Hepatic stellate cell (primary cell): ENCODE results near the gene ARHGAP22.

Source experiments
- DNase-seq: peaks from one replicate; pipeline ENCODE4 v3.0.0; 2011; ENCODE audit warnings: low spot score

Gene ARHGAP22

DNA sequence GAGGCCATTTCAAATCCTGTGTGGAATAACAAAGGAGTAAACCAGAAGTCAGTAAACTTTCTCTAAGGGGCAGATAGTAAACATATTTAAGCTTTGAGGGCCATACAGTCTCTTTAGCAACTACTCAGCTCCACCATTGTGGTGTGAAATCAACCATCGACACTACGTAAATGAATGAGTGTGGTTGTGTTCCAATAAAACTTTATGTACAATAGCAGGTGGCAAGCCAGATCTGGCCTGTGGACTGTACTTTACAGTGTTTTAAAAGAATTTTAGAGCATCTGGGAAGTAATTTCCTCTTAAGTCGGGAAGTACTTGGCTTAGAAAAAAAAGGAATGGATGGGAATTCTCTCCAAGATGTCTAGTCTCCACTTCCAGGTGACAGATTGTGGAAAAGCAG is 71.3 kb downstream of the ARHGAP22 start:
- DNase-seq, result no peak

DNA sequence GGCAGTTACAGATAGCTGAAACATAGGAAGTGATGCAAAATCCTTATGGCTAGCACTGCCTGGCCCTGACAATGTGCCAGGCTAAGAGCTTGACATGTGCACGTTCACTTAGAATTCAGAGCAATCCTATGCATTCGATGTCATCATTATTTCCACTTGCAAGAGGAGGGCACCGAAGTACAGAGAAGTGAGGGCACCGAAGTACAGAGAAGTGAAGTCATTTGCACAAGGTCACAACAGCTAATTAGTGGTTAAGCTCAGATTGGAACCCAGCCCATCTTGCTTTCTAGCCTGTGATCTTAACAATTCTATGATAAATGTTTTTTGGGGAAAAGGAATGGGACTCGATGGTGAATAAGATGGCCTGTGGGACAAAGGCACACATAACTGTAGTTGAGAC is 73.4 kb downstream of the ARHGAP22 start:
- DNase-seq, result no peak

DNA sequence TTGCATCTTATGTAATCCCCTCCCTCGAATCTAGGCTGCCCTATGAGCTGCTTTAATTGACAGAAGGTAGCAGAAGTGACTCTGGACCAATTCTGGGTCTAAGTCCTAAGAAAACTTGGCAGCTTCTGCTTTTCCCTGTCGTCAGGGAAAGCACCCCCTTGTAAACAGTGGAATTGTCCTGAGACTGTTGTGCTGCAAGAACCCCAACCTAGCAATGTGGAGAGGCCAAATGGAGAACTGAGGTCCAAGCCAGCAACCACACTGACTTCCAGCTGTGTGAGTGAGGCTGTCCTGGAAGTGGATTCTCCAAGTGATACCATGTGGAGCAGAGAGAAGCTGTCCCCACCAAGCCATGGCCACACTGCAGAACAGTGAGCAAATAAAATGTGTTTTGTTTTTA is 75.5 kb downstream of the ARHGAP22 start:
- no peak for DNase-seq

DNA sequence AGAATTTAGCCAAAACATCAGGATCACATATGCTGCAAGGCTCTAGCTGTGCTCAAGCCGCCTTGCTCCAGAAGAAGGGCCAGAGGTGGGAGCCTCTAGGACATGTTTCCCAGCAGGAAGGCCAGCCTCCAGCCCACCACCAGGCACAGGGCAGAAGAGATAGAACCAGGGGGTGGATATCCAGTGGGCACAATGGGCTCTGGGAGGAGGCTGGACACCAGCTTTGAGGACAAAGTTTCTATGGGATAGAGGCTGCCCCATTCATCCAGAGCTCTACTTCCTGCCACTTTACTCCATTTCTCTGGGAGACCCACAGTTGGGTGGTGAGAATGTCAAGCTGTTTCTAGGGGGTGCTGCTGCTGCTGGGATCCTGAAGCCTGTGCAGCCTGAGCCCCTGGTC is 77.1 kb downstream of the ARHGAP22 start:
- DNase-seq, result no peak

DNA sequence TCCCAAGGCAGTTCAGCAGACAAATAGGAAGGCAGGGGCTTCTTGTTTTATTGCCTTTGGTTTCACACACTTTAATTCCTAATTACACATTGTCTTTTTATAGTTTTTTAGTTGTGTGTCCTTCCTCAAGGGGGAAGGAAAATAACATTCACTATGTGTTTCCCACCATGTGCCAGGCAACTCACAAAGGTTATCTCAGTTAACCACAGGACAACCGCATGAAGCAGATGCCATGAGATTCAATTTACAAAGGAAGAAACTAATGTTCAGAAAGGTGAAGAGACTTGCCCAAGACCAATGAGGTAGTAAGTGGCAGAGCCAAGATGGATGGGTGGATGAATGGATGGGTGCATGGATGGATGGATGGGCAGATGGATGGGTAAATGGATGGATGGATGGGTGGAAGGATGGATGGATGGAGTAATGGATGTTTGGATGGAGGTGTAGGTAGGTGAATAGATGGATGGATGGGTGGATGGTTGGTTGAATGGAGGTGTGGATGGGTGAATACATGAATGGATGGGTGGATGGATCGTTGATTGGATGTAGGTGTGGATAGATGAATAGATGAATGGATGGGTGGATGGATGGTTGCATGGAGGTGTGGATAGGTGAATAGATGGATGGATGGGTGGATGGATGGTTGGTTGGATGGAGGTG is 77.9 kb downstream of the ARHGAP22 start:
- no peak for DNase-seq

DNA sequence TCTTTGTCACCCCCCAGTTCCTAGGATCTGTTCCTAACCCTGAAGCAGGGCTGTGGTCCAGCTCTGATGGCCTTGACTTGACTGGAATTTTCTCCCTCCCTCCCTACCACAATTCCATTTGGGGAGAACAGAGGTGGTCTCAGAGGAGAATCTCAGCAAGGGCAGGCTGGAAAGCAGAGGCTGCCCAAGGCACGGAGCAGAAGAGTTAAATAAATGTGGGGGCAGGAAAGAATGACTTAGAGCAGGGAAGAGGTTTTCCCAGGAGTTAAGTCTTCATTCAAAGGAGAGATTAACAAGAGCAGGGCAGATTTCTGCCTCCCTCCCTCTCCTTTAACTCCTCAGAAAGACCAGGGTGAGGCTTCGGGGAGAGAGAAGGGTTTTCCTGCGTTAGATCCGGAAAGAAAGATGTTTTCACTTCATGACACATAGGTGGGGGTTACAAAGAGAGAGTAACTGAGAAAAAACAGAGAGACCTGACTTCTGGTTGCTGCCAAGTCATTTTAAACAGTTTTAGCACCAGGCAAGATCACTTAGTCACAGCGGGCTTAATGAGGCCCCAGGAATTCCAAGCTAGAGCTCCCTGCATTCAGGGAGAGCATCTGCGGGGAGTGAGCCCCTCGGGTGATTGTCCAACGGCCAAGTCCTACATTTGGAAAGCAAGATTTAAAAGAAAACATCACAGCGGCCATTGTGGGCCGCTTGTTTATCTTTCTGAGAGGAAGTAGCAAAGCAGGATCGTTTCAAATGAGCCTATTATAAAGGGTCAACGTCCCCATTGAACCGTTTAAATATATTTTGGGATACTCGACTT is 78.7 kb downstream of the ARHGAP22 start:
- DNase-seq, result peak; percentile 84

DNA sequence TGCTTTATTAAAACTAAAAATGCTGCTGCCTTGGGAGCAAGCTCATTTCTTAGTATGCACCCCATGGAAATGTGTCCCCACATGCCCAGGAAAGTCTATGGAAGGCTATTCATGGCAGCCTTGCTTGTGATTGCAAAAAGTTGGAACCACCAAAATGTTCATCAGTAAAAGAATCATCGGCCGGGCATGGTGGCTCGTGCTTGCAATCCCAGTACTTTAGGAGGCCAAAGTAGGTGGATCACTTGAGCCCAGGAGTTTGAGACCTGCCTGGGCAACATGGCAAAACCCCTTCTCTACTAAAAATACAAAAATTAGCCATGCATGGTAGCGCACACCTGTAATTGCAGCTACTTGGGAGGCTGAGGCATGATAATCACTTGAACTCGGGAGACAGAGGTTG is 79.8 kb downstream of the ARHGAP22 start:
- no peak for DNase-seq

DNA sequence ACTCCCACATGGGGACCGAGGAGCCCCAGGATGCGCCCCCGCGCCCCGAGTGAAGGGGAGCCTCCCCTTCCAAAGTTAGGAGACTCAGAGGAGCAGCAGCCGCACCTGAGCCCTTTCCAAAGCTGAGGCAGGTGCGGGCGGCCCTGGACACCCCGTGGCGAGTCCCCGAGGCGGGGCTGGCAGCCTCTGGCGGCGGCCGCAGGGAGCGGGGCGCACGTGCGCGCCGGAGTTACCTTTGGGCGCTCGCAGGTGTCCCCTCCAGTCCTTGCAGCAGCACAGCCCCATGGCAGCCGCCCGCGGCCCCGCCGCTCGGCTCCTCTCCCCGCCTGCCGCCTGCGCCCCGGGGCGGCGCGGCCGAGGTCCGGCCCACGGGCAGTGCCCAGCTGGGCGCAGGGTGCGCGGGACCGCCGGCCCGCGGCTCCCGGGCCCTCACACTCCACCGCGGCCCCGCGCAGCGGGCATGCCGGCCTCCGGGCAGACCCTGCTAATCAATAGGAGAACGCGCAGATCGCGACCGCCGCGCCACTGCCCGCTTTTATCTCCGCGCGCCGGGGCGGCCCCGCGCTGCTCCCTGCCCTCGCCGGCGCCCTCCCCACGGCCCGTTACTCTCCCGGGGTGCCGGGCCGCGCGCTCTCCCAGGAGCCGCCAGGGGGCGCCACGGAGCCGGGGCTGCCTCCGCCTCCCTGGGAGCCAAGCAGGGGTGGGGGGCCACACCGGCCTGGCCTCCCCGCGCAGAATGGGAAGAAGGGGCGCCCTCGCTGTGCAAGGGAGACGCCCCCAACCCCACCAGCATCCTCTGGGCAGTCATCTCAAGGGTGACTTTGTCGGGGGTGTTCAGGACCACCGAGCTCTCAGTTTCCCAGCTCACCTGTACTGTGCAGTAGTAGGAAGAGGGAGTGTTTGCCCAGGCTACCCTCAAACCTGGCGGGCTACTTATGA is 80.8 kb downstream of the ARHGAP22 start:
- peak; percentile 59 for DNase-seq

DNA sequence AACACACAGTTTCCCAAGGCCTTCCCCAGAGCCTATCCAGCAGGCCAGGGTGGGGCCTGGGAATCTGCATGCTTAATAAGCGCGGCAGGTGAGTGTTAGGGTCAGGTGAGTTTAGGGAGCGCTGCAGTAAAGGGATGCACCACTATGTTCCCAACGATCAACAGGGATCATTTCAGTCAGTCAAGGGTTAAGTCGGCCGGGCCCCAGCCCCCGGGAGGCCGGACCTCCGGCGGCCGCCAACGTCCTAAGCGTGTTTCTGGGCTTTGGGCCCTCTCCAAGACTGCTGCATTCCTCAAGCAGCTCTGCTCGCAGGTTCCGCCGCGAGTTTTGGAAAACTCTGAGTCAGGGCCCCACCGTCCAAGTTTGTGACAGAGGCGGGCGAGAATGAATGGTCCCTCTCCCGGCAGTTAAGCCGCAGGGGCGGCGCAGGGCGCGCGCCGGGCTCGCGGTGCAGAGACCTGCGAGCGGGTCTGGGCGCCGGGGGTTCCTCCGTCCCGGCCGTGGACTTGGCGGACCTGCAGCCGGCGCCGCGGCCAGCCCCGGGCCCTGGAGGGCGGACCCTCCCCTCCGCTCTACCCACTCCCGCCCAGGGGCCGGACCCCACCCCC is 81.6 kb downstream of the ARHGAP22 start:
- peak; percentile 95 for DNase-seq

DNA sequence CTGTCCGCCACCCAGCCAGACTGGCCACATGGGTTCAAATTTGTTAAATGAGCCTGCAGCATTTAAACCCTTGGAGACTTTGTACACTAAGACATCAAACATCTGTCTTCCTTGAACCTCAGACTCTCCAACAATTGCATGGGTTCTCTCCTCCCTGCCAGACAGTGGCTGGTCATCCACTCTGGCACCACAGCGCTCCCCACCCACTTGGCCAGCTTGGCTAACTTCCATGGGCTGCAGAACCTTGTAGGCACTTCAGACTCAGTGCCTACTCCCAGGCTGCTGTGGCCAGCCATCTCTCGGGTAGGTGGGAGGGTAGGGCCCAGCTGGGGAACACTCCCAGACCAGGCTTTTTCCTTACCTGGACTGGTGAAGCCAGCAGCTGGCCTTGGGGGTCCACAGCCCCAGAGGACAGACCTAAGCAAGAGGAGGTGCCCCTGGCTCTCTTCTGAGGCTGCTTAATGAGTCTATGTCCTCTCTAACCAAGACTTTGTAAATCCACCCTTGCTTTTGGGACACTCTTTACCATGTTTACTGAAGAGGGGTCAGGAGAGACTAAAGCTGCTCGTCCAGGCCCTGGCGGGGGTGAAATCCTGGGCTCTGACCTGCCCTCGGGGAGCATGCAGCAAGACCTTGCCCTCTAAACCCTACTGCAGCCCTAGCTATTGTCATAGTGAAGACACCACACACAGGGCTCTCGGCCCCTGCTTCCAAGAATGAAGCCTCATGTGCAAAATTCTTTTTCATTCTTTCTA is 82.7 kb downstream of the ARHGAP22 start:
- no peak for DNase-seq

DNA sequence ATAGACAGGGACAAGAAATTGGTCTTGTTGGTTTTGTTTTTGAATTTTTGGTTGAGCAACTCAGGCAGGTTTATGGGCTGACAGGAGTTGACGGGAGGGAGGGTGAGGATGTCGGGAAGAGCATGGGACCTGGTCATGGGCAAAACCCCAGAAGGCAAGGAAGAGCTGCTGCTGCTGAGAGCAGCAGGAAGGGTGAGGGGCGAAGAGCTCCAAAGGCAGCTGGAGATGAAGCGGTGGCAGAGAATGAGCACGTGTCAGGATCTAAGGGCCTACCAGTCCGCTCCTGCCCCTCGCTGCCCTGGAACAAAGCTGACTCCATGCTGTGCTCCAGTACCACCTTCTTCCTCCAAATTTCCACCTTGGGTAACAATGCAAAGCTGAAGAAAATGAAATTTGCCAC is 84.3 kb downstream of the ARHGAP22 start:
- DNase-seq, result no peak

DNA sequence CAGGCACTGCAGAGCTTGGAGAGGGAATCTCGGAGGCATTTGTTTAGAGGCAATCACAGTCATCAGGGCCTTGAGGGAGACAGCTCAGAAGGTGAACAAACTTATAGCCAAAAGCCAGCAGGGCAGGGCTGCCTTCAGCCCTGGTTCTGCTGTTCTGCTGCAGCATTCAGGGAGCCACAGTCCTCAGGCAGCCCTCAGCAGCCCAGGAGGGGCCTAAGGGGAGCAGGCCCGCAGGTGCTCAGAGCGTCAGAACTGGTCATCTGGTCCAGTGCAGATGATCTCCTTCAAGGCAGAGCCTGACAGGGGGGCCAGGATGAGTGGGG is 84.7 kb downstream of the ARHGAP22 start:
- no peak for DNase-seq

DNA sequence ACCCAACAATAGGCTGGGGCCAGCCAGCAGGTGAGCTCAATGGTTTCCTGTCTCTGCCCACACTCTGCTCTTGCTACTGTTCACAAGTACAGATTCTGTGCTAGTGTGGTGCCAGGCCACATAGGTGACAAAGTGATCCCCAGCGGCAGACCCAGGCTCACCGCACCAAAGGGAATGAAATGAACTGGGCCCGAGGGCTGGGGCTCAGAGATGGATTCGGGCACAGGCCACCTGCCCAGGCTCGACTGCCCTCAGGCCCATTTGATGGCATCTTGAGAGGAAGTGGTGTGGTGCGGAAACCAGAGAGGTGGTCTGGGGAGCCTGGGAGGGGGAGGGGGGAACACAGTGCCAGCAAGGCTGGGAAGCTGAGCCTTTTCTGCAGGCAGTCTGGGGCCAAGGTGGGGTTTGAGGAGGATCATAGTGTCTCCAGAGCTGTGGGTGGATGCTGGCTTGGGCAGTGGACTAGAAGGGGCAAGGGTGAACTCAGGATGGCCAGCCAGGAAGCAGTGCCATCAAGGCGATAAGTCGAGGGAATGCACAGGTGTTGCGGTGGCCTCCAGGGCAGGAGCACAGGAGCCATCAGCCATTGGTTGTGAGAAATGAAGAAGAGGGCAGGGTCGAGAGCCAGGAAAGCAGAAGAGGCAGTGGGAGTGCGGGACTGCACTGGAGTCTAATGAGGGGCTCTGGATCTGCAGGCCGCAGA is 85.2 kb downstream of the ARHGAP22 start:
- no peak for DNase-seq

DNA sequence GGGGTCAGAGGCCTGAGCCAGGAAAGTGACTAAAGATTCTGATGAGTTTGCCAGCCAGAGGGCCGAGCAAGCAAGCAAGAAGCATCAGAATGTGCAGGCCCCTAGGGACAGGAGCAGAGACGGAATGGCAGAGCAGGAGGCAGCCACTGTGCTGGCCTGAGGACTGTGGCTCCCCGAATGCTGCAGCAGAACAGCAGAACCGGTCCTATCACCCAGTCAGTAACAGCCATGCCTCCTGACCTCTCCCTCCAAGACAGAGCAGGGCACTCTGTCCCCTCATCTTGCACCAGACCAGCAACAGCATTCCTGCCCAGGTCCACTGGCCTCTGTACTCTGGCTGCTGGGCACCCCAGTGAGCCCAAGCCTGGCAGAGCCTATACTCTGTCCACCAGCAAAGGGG is 85.9 kb downstream of the ARHGAP22 start:
- DNase-seq, result no peak

DNA sequence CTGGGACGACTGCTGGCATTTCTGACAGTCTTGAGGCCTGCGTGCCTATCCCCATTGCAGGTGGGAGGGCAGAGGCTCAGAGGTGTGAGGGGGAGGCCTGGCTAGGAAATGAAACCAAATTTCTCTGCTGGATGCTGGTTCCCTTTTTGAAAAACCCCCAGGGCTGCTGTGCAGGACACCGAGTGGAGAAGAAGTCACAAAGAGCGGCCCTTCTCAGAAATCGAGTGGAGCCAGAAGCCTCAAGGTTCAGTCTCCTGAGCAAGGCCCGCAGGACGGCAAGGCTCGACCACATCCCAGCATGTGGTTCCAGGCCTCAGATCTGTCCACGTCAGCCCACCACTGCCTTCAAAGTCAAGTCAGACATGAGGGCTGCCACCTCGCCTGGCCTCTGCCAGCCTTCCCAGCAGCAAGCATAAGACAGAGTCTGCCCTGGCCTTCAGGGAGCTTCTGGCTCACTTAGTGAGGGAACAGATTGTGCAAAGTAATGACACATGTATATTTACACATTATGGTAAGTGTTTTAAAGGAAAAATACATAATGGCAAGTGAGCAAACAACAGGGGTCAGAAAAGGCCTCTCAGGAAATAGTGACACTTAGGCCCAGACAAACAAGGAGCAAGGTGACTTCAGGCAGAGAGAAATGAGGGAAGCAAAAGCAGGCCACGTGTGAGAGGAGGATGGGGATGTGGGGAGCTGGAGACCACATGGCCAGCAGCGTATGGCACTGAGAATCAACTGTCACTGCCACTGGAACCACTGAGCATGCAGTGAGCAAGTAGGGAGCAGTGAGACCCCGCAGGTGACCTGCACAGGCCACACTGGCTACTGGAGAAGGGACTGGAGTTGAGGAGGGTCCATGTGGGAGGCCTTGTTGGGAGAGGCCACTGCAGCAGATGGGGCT is 86.7 kb downstream of the ARHGAP22 start:
- no peak for DNase-seq

DNA sequence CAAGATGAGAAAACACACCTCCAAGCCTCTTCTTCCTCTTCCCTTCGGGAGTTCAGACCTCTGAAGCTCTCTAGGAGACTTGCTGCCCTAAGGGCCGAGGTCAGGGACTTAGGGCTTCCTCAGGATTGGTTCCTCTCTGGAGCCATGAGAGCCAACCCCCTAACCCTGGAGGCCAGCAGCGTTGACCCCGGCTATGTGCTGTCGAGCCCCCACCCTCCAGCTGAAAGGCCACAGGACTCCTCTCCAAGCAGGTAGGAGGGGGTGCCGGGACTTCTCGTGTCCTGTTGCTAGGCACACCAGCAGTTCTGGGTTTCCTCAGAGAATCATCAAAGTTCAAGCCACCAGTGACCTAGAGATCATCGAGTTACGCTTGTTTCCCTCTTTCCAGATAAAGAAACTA is 87.4 kb downstream of the ARHGAP22 start:
- DNase-seq, result no peak

DNA sequence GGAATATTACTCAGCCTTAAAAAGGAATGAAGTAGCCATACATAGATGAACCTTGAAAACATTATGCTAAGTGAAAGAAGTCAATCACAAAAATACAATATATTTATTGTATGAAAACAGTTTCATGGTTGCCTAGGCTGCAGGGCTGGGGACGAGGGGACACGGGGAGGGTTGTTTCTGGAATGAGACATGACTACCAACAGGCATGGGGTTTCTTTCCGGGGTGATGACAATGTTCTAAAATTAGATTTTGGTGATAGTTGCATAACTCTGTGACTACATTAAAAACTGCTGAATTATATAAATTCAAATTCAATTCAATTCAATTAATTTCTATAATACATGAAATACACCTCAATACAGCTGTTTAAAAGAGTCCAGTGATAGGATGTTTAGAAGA is 88.0 kb downstream of the ARHGAP22 start:
- no peak for DNase-seq

DNA sequence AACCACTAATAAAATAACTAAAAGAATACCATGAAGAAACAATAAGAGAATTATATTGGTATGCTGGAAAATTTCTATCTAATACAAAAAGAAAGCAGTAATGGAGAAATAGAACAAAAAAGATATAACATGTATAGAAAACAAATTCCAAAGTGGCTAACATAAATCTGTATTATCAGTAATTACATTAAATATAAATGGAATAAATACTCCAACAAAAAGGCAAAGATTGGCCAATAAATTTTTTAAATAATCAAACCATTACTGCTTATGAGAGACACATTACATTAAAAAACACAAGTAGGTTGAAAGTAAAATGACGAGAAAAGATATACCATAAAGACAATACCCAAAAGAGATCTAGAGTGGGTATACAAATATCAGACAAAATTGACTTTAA is 90.0 kb downstream of the ARHGAP22 start:
- DNase-seq, result no peak

DNA sequence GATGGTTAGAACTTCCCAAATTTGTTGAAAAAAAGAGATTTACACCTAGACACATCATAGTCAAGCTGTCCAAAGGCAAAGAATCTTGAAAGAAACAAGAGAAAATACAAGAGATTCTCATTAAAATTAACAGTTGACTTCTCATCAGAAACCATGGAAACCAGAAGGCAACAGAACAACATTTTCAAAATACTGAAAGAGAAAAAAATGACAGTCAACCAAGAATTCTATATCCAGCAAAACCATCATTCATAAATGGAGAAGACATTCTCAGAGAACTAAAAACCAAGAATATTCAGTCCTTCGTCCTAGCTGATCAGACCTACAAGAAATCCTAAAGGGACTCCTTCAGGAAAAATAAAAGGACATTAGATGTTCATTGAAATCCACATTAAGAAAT is 90.6 kb downstream of the ARHGAP22 start:
- DNase-seq, result no peak

DNA sequence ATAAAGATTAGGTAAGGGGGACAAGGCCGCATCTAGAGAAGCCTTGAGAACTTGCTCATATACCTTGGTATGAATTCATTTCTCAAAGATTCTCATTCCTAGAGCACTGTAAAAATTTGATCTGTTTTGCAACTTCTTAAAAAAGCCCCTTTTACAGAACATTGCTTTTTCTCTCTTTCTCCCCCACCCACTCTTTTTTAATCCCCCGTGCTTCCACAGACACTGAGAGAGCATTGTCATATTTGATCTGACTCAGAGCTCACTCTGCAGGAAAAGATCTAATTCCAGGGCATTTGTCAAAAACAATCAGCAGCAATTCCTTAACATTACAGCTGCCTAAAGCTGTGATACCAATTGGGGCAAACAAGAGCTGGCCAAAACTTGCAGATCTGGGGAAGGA is 92.0 kb downstream of the ARHGAP22 start:
- no peak for DNase-seq
